ENCODE data around the gene ABCC11.
A peak's percentile ranks its signal among the peaks of the same experiment; 100 is the strongest.

The ABCC11 gene

GRCh38 chr16:48235556-48236136 lies 11.7 kb downstream of the ABCC11 start:
- no peak for TF ChIP-seq CTCF (IDR thresholded peaks at IDR 0.05; ENCODE audit: insufficient read depth, low read depth, low read length, missing control alignments)
- DNase-seq (ENCODE audit: low read depth), result no peak
- H3K4me3 ChIP-seq (ENCODE audit: low read depth, low read length), result no peak overlapping the region

DNA sequence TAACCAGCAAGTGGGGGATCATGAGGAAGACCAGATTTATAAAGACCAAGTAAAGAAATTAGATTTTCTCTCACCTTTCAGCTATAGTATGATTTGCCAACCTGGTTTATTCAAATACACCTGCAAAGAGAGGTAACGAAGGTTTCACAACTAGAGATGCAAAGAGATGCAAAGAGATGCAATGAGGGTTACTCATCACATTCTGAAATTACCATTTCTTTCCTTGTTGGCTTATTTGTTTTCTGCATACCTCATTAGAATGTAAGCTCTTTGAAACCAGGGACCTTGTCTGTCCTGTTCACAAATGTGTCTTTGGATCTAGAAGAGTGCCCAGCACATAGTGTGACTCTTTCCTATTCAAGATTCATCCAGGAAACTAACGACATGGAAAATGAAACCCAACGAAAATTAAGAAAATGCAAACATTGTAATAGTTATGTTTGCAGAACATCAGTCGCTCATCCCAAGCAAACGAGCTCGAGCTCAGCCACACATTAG lies 12.2 kb downstream of the ABCC11 start:
- TF ChIP-seq CTCF (IDR thresholded peaks at IDR 0.05; ENCODE audit: insufficient read depth, low read depth, low read length, missing control alignments), result no peak
- no peak overlapping the region for H3K4me3 ChIP-seq (ENCODE audit: low read depth, low read length)
- no peak for DNase-seq (ENCODE audit: low read depth)

DNA sequence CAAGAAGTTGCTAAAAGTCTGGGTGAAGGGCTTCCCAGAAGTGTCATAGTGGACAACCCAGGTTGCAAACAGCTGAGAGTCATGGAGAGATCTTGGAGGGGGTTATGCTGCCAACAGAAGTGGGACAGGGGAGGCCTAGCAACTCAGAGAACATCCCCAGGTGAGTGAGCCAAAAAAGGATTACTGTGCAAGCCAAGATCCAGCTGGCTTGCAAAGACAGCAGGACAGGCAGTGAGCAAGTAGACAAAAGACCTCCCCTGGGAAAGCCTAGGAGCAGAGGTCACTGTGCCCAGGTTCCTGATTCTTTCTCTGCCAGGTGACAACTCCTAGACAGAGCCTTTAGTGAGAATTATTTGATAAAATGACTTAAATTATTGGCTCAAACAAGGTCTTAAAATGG lies 12.7 kb downstream of the ABCC11 start:
- TF ChIP-seq CTCF (IDR thresholded peaks at IDR 0.05; ENCODE audit: insufficient read depth, low read depth, low read length, missing control alignments), result no peak
- DNase-seq (ENCODE audit: low read depth), result no peak
- H3K4me3 ChIP-seq (ENCODE audit: low read depth, low read length), result no peak overlapping the region

DNA sequence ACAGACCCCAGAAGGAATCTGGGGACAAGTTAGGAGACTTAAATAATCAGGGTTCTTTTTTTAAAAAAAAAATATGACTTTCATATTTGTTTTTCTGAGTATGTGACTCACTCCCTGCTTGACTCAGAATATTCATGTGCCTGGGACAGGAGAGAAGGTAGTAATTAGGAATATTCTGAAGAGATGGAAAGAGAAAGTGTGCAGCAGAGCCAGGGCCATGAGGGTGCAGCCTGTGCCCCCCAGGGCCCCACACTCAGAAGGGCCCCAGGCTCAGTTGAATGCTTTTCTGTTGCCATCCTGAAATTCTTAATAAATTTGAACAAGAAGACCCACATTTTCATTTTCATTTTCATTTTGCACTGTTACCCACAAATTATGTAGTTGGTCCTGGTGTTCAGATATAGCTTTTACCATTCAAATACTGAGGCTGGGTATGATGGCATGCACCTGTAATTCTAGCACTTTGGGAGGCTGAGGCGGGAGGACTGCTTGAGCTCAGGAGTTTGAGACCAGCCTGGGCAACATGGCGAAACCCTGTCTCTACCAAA lies 14.8 kb downstream of the ABCC11 start:
- no peak overlapping the region for H3K4me3 ChIP-seq (ENCODE audit: low read depth, low read length)

DNA sequence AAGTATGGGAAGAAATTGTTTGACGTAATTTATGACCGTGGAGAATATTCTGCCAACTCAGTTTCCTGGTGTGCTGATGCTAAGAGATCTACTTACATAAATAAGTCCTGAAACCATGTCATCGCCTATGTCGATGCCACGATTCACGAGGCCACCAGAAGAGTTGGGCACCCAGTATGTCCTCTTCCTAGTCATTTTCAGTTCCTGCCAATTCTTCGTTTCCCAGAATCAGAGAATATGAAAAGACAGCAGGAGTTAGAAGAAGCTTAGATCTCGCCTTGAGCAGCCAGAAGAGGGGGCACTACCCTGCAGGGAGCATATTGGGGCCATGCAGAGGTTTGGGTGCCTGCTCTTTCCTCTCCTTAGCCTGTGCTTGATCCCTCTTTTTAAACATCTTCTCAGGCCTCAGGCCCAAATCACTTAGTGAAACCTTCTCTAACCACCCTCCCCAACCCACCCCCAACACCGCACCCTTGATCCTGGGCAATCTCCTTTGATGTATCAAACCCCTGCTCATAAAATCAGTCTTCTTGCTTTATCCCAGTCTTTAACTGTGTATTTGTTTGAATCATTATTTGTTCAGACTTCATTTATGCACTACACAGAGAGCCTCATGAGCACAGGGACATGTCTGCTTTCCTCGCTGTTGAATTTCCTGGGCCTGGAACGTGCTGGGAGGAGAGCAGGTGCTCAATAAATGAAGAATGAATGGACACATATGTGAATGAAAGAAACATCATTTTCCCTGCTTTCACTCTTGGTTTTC lies 15.4 kb downstream of the ABCC11 start:
- H3K4me3 ChIP-seq (ENCODE audit: low read depth, low read length), result no peak overlapping the region
- DNase-seq (ENCODE audit: low read depth), result peak; percentile 61
- peak; percentile 58 for TF ChIP-seq CTCF (IDR thresholded peaks at IDR 0.05; ENCODE audit: insufficient read depth, low read depth, low read length, missing control alignments)

More for the DNA sequence above, 14.8 kb downstream of the ABCC11 start:
- no peak for TF ChIP-seq CTCF (IDR thresholded peaks at IDR 0.05; ENCODE audit: insufficient read depth, low read depth, low read length, missing control alignments)
- no peak for DNase-seq (ENCODE audit: low read depth)

DNA sequence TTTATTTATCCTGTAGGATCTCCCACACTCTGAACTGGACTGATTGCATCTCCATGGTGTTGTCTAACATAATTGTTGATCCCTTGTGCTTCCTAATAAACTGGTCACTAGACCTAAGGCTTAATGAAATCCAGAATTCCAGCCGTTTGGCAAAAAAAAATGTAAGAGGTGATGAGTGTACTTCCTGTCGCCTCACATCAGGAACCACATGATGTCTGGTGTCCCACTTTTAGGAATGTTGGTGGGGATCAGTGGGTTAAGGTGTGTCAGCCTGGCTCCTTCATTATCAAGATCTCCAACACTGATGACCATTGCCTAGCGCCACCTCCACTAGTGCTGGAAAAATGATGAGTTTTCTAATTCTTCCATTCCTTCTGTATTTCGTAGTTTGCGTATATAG lies 21.9 kb downstream of the ABCC11 start:
- DNase-seq (ENCODE audit: low read depth), result no peak
- no peak for TF ChIP-seq CTCF (IDR thresholded peaks at IDR 0.05; ENCODE audit: insufficient read depth, low read depth, low read length, missing control alignments)
- H3K4me3 ChIP-seq (ENCODE audit: low read depth, low read length), result no peak overlapping the region

Measured in GM12865 (cell line).